ENCODE results near the gene SPATA21.

The SPATA21 gene

GRCh38 chr1:16440470-16441281 is 3.5 kb upstream of the SPATA21 start, which contains the start of gene NECAP2:
TSS of gene NECAP2 (plus strand) at chr1:16440724. CDS start at chr1:16440762, 38 bp downstream.
- TF ChIP-seq CTCF (conservative IDR thresholded peaks at IDR 0.05; ENCODE audit: low read depth, low read length) = peak; percentile 77
- DNase-seq (ENCODE audit: low read depth) = peak; percentile 75
- peak within 1 kb of the TSS; percentile 98 for H3K4me3 ChIP-seq (ENCODE audit: low read length)

DNA sequence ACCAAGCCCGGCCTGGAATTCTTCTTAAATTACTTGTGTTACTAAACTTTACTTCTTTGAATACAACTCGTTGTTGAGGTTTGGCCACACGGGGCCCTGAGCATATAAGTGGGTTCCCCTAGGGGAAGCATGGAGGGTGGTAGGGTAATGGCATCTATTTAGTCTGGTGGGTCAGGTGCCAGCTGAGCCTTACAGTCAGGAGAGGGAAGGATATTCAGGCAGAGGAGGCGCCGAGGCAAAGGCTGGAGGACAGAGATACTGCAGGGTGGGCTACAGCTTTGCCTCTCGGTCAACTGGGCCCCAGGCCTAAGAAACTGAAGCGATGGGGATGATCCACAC is 2.9 kb upstream of the SPATA21 start:
- TF ChIP-seq CTCF (conservative IDR thresholded peaks at IDR 0.05; ENCODE audit: low read depth, low read length) = no peak
- H3K4me3 ChIP-seq (ENCODE audit: low read length) = peak overlapping the region; percentile 98
- DNase-seq (ENCODE audit: low read depth) = no peak

- no peak overlapping the region for H3K4me3 ChIP-seq (ENCODE audit: low read length)
- no peak for TF ChIP-seq CTCF (conservative IDR thresholded peaks at IDR 0.05; ENCODE audit: low read depth, low read length)
- no peak for DNase-seq (ENCODE audit: low read depth)
These were observed 1.7 kb upstream of the SPATA21 start for GRCh38 chr1:16438924-16439323.

GRCh38 chr1:16438516-16438915 is 1.3 kb upstream of the SPATA21 start:
- H3K4me3 ChIP-seq (ENCODE audit: low read length) = no peak overlapping the region
- DNase-seq (ENCODE audit: low read depth) = no peak
- no peak for TF ChIP-seq CTCF (conservative IDR thresholded peaks at IDR 0.05; ENCODE audit: low read depth, low read length)

DNA sequence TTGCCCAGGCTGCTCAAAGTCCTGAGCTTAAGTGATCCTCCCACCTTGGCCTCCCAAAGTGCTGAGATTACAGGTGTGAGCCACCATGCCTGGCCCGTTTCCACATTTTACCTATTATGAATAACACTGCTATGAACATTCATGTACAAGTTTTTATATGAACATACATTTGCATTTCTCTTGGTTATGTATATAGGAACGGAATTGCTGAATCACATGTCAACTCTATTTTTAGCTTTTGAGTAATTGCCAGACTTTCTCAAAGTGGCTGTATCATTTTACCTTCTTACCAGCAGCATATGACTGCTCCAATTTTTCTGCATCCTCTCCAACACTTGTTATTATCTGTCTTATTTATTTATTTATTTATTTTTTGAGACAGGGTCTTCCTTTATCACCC is 2.7 kb downstream of the SPATA21 start:
- no peak for DNase-seq (ENCODE audit: low read depth)
- TF ChIP-seq CTCF (conservative IDR thresholded peaks at IDR 0.05; ENCODE audit: low read depth, low read length) = no peak
- H3K4me3 ChIP-seq (ENCODE audit: low read length) = no peak overlapping the region

DNA sequence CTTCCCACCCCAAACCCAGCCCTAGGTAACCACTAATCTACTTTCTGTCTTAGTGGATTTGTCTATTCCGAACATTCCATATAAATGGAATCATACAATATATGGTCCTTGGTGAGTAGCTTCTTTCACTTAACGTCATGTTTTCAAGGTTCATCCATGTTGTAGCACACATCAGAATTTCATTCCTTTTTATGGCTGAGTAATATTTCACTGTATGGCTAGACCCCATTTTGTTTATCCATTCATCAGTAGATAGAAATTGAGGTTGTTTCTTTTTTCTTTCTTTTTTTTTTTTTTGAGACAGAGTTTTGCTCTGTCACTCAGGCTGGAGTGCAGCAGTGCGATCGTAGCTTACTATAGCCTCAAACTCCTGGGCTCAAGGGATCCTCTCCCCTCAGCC is 3.2 kb downstream of the SPATA21 start:
- no peak for TF ChIP-seq CTCF (conservative IDR thresholded peaks at IDR 0.05; ENCODE audit: low read depth, low read length)
- H3K4me3 ChIP-seq (ENCODE audit: low read length) = no peak overlapping the region
- no peak for DNase-seq (ENCODE audit: low read depth)

DNA sequence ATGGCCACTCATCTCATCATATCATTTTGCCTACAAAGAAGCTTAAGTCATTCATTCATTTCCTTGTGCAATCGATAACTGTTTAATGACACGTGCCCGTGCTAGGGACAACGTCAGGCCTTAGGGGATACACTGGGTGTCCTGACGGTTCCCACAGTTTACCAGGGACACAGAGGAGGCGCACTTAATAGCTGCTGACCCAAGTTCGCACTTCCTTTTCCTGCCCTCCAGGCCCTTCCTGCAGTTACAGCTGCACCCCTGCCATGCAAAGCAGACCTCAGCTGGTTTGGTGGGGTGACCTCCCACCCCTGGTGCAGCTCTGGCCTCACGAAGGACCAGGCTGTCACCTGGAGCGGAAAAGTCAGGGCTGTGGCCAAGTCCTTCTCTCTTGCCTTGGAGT is 4.2 kb downstream of the SPATA21 start:
- TF ChIP-seq CTCF (conservative IDR thresholded peaks at IDR 0.05; ENCODE audit: low read depth, low read length) = no peak
- no peak for DNase-seq (ENCODE audit: low read depth)

More for the DNA sequence above, 4.2 kb downstream of the SPATA21 start:
- no peak overlapping the region for H3K4me3 ChIP-seq (ENCODE audit: low read length)

All from retinal pigment epithelial cell (primary cell).